A549 (cell line): ENCODE measurements around the gene DEXI. TPM values are rescaled to one million over a fixed set of nuclear protein-coding genes. Genes with fewer than 3 reads are reported as not detected.

ENCODE experiments used
- ATAC-seq, 2 experiments: fragments of 200-7000 bp in 1 of 2; fragments of >200 bp in 1 of 2; cut with Nextera tagmentation in 1 of 2; cut with Tn5 transposase in 1 of 2; 3 replicates each; pipeline versions ENCODE4 v1.8.0 to v1.9.1; 2018 to 2020; ENCODE audit warnings: mild to moderate bottlenecking in 1 of 2, moderate library complexity in 1 of 2
- CTCF ChIA-PET: fragments of 300-600 bp; sonication (Branson Sonifier 250); formaldehyde crosslinking; extraction: SDS; loops from one replicate; lab custom pipeline; 2021; ENCODE audit warnings: antibody characterized with exemption, inconsistent platforms; lab: Yijun Ruan, JAX
- POLR2A ChIA-PET: fragments of 350-600 bp; formaldehyde crosslinking; extraction: SDS; loops from one replicate; lab custom pipeline; 2021; ENCODE audit warnings: antibody characterized with exemption, inconsistent platforms; lab: Yijun Ruan, JAX
- DNase-seq, 2 experiments: peaks; one replicate each; pipeline versions ENCODE4 v3.0.0 to v3.0.0-alpha.2; 2011 to 2016; ENCODE audit warnings: low read depth in 1 of 2, low spot score in 1 of 2
- FAIRE-seq: peaks from 2 replicates; lab custom pipeline; 2011; peaks lifted over from hg19 to GRCh38; lab: Jason Lieb, UNC
- H3K27ac ChIP-seq, 2 experiments: fragments of >200 bp; sonication (Bioruptor Twin); formaldehyde crosslinking; 3 replicates each; pipeline ENCODE4 v1.5.1; 2016 to 2017
- H3K4me1 ChIP-seq: fragments of >200 bp; sonication (Bioruptor Twin); formaldehyde crosslinking; 3 replicates; pipeline ENCODE4 v1.6.1; 2016
- H3K4me2 ChIP-seq: fragments of >200 bp; sonication (Bioruptor Twin); formaldehyde crosslinking; 3 replicates; pipeline ENCODE4 v1.6.1; 2016
- H3K4me3 ChIP-seq: fragments of >200 bp; sonication (Bioruptor Twin); formaldehyde crosslinking; 3 replicates; pipeline ENCODE4 v1.5.1; 2016
- H3K9me3 ChIP-seq: fragments of >200 bp; sonication (Bioruptor Twin); formaldehyde crosslinking; 3 replicates; pipeline ENCODE4 v1.6.1; 2016
- CEBPB ChIP-seq, 2 experiments: fragments of >200 bp in 1 of 2; sonication (Bioruptor Twin) in 1 of 2; formaldehyde crosslinking in 1 of 2; IDR thresholded peaks; 2 replicates each; pipeline ENCODE4 v1.6.1; 2012 to 2016
- CHD4 ChIP-seq: fragments of 200-600 bp; sonication (generic); IDR thresholded peaks from 2 replicates; pipeline ENCODE4 v1.6.1; 2016; ENCODE audit warnings: antibody characterized with exemption, mild to moderate bottlenecking, borderline replicate concordance
- CTCF ChIP-seq: fragments of >200 bp; sonication (Bioruptor Twin); formaldehyde crosslinking; IDR thresholded peaks from 3 replicates; pipeline ENCODE4 v1.5.1; 2016
- FOSB ChIP-seq: fragments of 250-450 bp; sonication (Bioruptor Pico); IDR thresholded peaks from 2 replicates; pipeline ENCODE4 v1.5.0; 2020; ENCODE audit warnings: mild to moderate bottlenecking, moderate library complexity
- FOXS1 ChIP-seq: fragments of 250-450 bp; sonication (Bioruptor Pico); IDR thresholded peaks from 2 replicates; pipeline ENCODE4 v1.5.0; 2020; ENCODE audit warnings: mild to moderate bottlenecking, moderate library complexity
- GATA3 ChIP-seq: IDR thresholded peaks from 2 replicates; pipeline ENCODE4 v1.6.1; 2012; ENCODE audit warnings: borderline replicate concordance
- HES2 ChIP-seq: fragments of >200 bp; sonication (Bioruptor Twin); formaldehyde crosslinking; IDR thresholded peaks from 2 replicates; pipeline ENCODE4 v1.6.1; 2016
- HMGXB4 ChIP-seq: fragments of 250-450 bp; sonication (Bioruptor Pico); IDR thresholded peaks from 2 replicates; pipeline ENCODE4 v1.5.0; 2021; ENCODE audit warnings: mild to moderate bottlenecking, moderate library complexity, borderline replicate concordance
- MAX ChIP-seq: IDR thresholded peaks from 2 replicates; pipeline ENCODE4 v1.6.1; 2012
- NFE2L2 ChIP-seq: fragments of 150-350 bp; conservative IDR thresholded peaks from 2 replicates; pipeline ENCODE4 v1.6.1; 2014; ENCODE audit warnings: low read length
- NR3C1 ChIP-seq: fragments of >200 bp; sonication (Bioruptor Twin); formaldehyde crosslinking; IDR thresholded peaks from 3 replicates; pipeline ENCODE4 v1.6.1; 2017
- RCOR1 ChIP-seq: fragments of 150-350 bp; IDR thresholded peaks from 2 replicates; pipeline ENCODE4 v1.6.1; 2014; ENCODE audit warnings: antibody characterized with exemption, low read length, low read depth
- REST ChIP-seq: fragments of 200-600 bp; sonication (generic); IDR thresholded peaks from 2 replicates; pipeline ENCODE4 v1.6.1; 2016; ENCODE audit warnings: antibody characterized with exemption, mild to moderate bottlenecking, moderate library complexity
- SMC3 ChIP-seq: fragments of >200 bp; sonication (Bioruptor Twin); formaldehyde crosslinking; IDR thresholded peaks from 3 replicates; pipeline ENCODE4 v1.6.1; 2018; ENCODE audit warnings: inconsistent platforms
- SREBF2 ChIP-seq: fragments of 450-650 bp; IDR thresholded peaks from 2 replicates; pipeline ENCODE4 v1.6.1; 2014; ENCODE audit warnings: mild to moderate bottlenecking, moderate library complexity
- TFCP2L1 ChIP-seq: fragments of 250-450 bp; sonication (Bioruptor Pico); IDR thresholded peaks from 2 replicates; pipeline ENCODE4 v1.5.0; 2021; ENCODE audit warnings: mild to moderate bottlenecking
- USF2 ChIP-seq: fragments of 450-650 bp; IDR thresholded peaks from 2 replicates; pipeline ENCODE4 v1.6.1; 2014; ENCODE audit warnings: antibody characterized with exemption
- ZFP36 ChIP-seq: fragments of 450-650 bp; IDR thresholded peaks from 2 replicates; pipeline ENCODE4 v1.6.1; 2014; ENCODE audit warnings: borderline replicate concordance; ENCODE audit not compliant: partially characterized antibody
- ZNF302 ChIP-seq: fragments of 250-450 bp; sonication (Bioruptor Pico); IDR thresholded peaks from 2 replicates; pipeline ENCODE4 v1.9.0; 2021; ENCODE audit warnings: inconsistent platforms, mild to moderate bottlenecking, moderate library complexity
- ZSCAN20 ChIP-seq: fragments of 250-450 bp; sonication (Bioruptor Pico); IDR thresholded peaks from 2 replicates; pipeline ENCODE4 v1.8.0; 2022; ENCODE audit warnings: mild to moderate bottlenecking, moderate library complexity
- WGBS: methylation state at CpG from one replicate; pipeline ENCODE4 v1.1.6; 2017; ENCODE audit errors: missing lambda C conversion rate; 5-methylcytosine and 5-hydroxymethylcytosine counted together
- polyA plus RNA-seq, 4 experiments: library from polyadenylated mRNA; depleted of rRNA in 3 of 4; stranded (reverse); fragments of >200 nt; fragmentation: RNase III in 1 of 4; extraction: RNeasy Plus Mini Kit Qiagen cat#74134 plus additional on column Dnase treatment in 1 of 4; gene quantifications; 2 replicates in 3 of 4; 3 replicates in 1 of 4; pipeline ENCODE4 v1.2.3, GENCODE V29; 2011 to 2017

Gene DEXI
- polyA plus RNA-seq, 2 of the 4 experiments (the other 2 are of a cell fraction) = 22.0 to 34.0 TPM

- FAIRE-seq (no peak), ATAC-seq (no peak), DNase-seq (no peak)
- peaks cover 25% of the 10 kb centered on the region; the same call in 2 of the 3 replicates for H3K4me1 ChIP-seq
- H3K9me3 ChIP-seq = no peaks in the 10 kb centered on the region
- ChIA-PET POLR2A (no interaction called here), CTCF (interaction anchor here (1.4 to 12.2 kb wide), 2 partner anchors 9 to 19 kb away, joined by 3 to 284 read pairs; no protein-coding TSS in a partner anchor)
- H3K4me3 ChIP-seq = no peak overlapping the region
- TF ChIP-seq RCOR1 (no peak), SMC3 (no peak)
- no peak overlapping the region for H3K27ac ChIP-seq
- WGBS = 56% methylated on average over 5 of the region's 5 CpGs
- peak overlapping the region; percentile 82; the same call in 2 of the 3 replicates for H3K4me2 ChIP-seq
Measured at GRCh38 chr16:10946308-10946707, 4.0 kb upstream of the DEXI start.

- H3K4me3 ChIP-seq = peak overlapping the region; percentile 87
- DNase-seq = no peak
- H3K4me1 ChIP-seq = peaks cover 36% of the 10 kb centered on the region
- WGBS = 21% methylated on average over 14 of the region's 14 CpGs
- CTCF ChIA-PET = interaction anchor here (1.4 to 12.2 kb wide), 4 partner anchors 8 to 311 kb away, joined by 3 to 284 read pairs (median 10); partner anchors contain the start of gene SOCS1
- peak overlapping the region; percentile 82 for H3K4me2 ChIP-seq
- peak overlapping the region; percentile 80 to 90 for H3K27ac ChIP-seq
- TF ChIP-seq ZFP36 (peak; percentile 19), SREBF2 (no peak), HES2 (no peak), REST (peak; percentile 49; the same call in 1 of the 2 replicates), CHD4 (0 out of 2 replicates have a peak, but pooled peaks have one; percentile 14)
- TF ChIP-seq, all 56 proteins: peak for 3
- no peak for ATAC-seq
- no peaks in the 10 kb centered on the region for H3K9me3 ChIP-seq
- POLR2A ChIA-PET = interaction anchor here (0.8 to 1.5 kb wide), 2 partner anchors 201 to 311 kb away, joined by 3 to 8 read pairs; partner anchors contain the start of gene SOCS1
- no peak for FAIRE-seq
Measured at GRCh38 chr16:10945065-10945787, 3.0 kb upstream of the DEXI start.

GRCh38 chr16:10944249-10945064 lies 2.2 kb upstream of the DEXI start, which contains the start of gene CLEC16A:
CLEC16A (plus strand) TSS chr16:10944564; CDS start chr16:10944718, 154 bp downstream.
- peak; percentile 72 to 91 for ATAC-seq
- WGBS = 3% methylated on average over 28 of the region's 86 CpGs
- POLR2A ChIA-PET = interaction anchor here (0.6 to 1.5 kb wide), 3 partner anchors 200 to 344 kb away, joined by 3 to 8 read pairs (median 6); partner anchors contain the start of gene SOCS1
- peak within 1 kb of the TSS; percentile 86 for H3K4me2 ChIP-seq
- H3K4me3 ChIP-seq = peak within 1 kb of the TSS; percentile 87
- no peak for FAIRE-seq
- H3K4me1 ChIP-seq = peaks cover 36% of the 10 kb centered on the region
- peak; percentile 94 to 97 for DNase-seq
- CTCF ChIA-PET = interaction anchor here (1.7 to 12.2 kb wide), 3 partner anchors 10 to 311 kb away, joined by 7 to 284 read pairs (median 12); partner anchors contain the start of gene SOCS1
- H3K27ac ChIP-seq = peak within 1 kb of the TSS; percentile 80 to 90
- H3K9me3 ChIP-seq = no peaks in the 10 kb centered on the region
- TF ChIP-seq USF2 (no peak), ZSCAN20 (CRISPR knock-in tag) (no peak), ZNF302 (CRISPR knock-in tag) (no peak), MAX (peak; percentile 60), TFCP2L1 (CRISPR knock-in tag) (no peak), GATA3 (peak; percentile 45), CEBPB (IDR thresholded peaks at IDR 0.05) (no peak), NFE2L2 (no peak), HMGXB4 (no peak), FOXS1 (no peak), FOSB (CRISPR knock-in tag) (no peak), NR3C1 (no peak), CTCF (no peak)
